ENCODE data around the gene CRYBG2. TPM values are rescaled to one million over a fixed set of nuclear protein-coding genes. Genes with fewer than 3 reads are reported as not detected.

The CRYBG2 gene
- total and polyA plus RNA-seq, 3 donors from 2014 or later, result 4.9 to 12.9 (median 5.6) TPM

DNA sequence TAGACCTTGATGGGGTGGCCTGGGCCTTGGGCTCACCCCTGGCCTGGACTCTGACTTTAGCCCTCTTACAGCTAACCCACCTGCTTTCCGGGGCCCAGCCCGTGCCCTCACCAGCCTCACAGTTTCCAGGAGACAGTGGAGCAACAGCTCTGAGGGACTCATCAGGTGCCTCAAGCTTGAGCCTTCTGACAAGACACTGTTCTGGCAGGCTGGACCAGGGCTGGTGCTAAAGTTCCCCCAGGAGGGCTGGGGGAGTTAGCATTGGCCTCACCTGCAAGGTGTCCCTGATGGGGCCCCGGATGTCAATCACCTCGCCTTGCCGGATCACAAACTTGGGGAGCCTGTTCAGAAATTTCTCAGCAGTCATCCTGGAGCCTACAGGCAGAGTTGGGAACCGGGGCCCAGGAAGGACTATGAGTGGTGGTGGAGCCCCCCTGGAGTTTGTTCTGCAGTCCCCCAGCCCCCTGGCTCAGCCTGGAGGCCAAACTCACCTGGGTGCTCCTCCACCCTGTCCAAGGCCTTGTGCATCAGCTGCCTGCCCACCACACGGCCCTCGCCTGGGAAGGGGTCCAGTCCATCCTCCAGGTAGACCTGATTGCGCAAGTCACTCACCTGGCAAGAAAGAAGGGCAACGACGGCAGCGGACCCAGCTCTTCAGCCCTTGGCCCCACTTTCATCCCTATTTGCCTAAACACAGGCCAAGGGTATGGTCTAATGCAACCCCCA, 69.9 kb downstream of the CRYBG2 start:
- intact Hi-C loops (cut with DNase I; ENCODE audit: low total_unique reads), result no loop called here
- no peaks in the 10 kb centered on the region for H3K36me3 ChIP-seq (ENCODE audit: low read depth, missing control alignments)
- WGBS, 2 donors, result 95 to 96% methylated on average over 9 to 12 of the region's 12 CpGs
- TF ChIP-seq POLR2A (IDR thresholded peaks at IDR 0.05), result no peak
- TF ChIP-seq, protein P1, sequence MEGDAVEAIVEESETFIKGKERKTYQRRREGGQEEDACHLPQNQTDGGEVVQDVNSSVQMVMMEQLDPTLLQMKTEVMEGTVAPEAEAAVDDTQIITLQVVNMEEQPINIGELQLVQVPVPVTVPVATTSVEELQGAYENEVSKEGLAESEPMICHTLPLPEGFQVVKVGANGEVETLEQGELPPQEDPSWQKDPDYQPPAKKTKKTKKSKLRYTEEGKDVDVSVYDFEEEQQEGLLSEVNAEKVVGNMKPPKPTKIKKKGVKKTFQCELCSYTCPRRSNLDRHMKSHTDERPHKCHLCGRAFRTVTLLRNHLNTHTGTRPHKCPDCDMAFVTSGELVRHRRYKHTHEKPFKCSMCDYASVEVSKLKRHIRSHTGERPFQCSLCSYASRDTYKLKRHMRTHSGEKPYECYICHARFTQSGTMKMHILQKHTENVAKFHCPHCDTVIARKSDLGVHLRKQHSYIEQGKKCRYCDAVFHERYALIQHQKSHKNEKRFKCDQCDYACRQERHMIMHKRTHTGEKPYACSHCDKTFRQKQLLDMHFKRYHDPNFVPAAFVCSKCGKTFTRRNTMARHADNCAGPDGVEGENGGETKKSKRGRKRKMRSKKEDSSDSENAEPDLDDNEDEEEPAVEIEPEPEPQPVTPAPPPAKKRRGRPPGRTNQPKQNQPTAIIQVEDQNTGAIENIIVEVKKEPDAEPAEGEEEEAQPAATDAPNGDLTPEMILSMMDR (IDR thresholded peaks at IDR 0.05), result no peak
- H3K4me1 ChIP-seq, result peaks cover 30% of the 10 kb centered on the region
- DNase-seq, result no peak
- H3K27me3 ChIP-seq, result no peaks in the 10 kb centered on the region
- H3K27ac ChIP-seq, result no peak overlapping the region
- H3K9me3 ChIP-seq, result no peaks in the 10 kb centered on the region
- H3K4me3 ChIP-seq, result no peak overlapping the region

DNA sequence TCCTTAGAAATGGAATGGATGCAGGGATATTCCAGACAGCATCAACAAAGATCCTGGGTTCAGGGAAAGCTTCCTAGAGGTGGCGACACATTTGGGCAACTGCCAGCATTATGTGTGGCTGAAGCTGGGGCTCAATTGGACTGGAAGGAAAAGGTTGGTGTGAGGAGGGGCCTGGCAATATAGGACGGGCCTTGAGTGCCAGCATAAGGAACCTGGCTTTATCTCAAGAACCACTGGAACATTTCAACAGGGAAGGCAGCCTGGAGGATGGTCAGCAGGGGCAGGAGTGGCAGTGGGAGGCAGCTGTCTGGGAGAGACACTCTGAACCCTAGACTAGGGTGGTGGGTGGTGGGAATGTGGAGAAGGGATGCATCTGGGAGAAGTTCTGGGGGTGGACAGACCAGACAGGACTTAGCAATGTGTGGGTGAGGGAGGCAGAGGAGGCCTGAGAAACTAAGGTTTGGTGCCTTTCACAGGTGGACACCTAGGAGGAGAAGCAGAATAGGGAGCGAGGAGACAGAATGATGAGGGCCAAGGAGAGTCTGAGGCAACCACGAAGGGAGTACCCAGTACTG, 70.6 kb downstream of the CRYBG2 start:
- intact Hi-C loops (cut with DNase I; ENCODE audit: low total_unique reads), result no loop called here
- WGBS, 2 donors, result 76 to 77% methylated on average over 4 of the region's 4 CpGs
- Histone ChIP-seq H3K27me3 (no peaks in the 10 kb centered on the region), H3K4me3 (no peak overlapping the region), H3K36me3 (ENCODE audit: low read depth, missing control alignments) (no peaks in the 10 kb centered on the region), H3K27ac (no peak overlapping the region), H3K4me1 (peaks cover 32% of the 10 kb centered on the region), H3K9me3 (no peaks in the 10 kb centered on the region)
- no peak for DNase-seq
- no peak for TF ChIP-seq POLR2A (IDR thresholded peaks at IDR 0.05)
- TF ChIP-seq, protein P1 (IDR thresholded peaks at IDR 0.05), result no peak

DNA sequence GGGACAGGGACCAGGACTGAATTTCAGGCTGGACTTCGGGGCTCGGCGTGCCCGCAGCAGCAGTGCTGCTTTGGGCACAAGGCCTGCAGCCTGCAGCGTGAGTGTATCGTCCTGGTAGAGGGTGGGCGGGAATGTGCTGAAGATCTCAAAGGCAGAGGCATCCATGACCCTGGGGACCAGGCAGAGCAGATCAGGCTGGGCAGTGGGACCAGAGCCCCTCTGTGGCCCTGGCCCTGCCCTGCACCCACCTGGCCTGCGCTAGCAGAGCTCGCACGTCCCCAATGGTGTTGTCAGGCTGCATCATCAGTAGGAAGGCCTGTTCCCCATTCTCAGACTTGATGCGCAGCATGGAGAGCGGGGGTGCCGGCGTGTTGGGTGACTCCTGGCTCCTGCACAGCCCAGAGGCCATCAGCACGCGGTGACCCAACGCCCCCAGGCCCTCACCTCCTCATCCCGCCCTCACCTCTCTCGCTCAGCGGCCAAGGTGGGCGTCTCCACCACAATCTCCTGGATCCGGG, 71.5 kb downstream of the CRYBG2 start:
- peaks cover 32% of the 10 kb centered on the region for H3K4me1 ChIP-seq
- H3K27me3 ChIP-seq, result no peaks in the 10 kb centered on the region
- intact Hi-C loops (cut with DNase I; ENCODE audit: low total_unique reads), result no loop called here
- no peak for DNase-seq
- no peak overlapping the region for H3K4me3 ChIP-seq
- 64 to 82% methylated on average over 13 to 22 of the region's 22 CpGs for WGBS, 2 donors
- no peaks in the 10 kb centered on the region for H3K36me3 ChIP-seq (ENCODE audit: low read depth, missing control alignments)
- H3K27ac ChIP-seq, result peak overlapping the region; percentile 44 to 50
- H3K9me3 ChIP-seq, result no peaks in the 10 kb centered on the region
- TF ChIP-seq, protein P1 (IDR thresholded peaks at IDR 0.05), result no peak
- no peak for TF ChIP-seq POLR2A (IDR thresholded peaks at IDR 0.05)

DNA sequence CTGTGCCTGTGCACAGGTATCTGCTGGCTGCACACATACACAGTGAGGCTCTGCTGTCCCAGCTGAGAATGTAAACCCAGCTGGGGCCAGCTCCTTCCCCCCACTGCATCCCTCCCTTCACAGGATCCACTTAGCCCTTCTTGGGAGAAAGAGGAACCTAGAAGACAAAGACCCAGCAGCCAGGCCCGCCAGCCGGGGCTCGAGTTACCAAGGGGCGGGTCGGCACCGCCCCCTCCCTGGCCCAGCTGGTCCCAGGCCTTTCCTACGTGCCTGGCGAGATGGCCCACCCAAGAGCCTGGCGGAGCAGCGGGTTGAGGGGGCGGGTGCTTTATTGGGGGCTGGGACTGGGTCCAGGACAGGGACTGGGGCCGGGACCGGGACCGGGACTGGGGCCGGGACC, 72.0 kb downstream of the CRYBG2 start:
- Histone ChIP-seq H3K4me3 (no peak overlapping the region), H3K4me1 (peaks cover 32% of the 10 kb centered on the region), H3K9me3 (no peaks in the 10 kb centered on the region), H3K27me3 (no peaks in the 10 kb centered on the region), H3K36me3 (ENCODE audit: low read depth, missing control alignments) (no peaks in the 10 kb centered on the region), H3K27ac (peak overlapping the region; percentile 44 to 50)
- intact Hi-C loops (cut with DNase I; ENCODE audit: low total_unique reads), result no loop called here
- no peak for TF ChIP-seq POLR2A (IDR thresholded peaks at IDR 0.05)
- TF ChIP-seq, protein P1 (IDR thresholded peaks at IDR 0.05), result no peak
- DNase-seq, result peak; percentile 52
- WGBS, 2 donors, result 45% methylated on average over 15 of the region's 15 CpGs; no CpG with 5 or more reads in 1 of the 2 donors

Data from testis (tissue), 3 donors.